GM12873 (cell line): ENCODE data around the gene NDUFAF8.

ENCODE experiments used
- TF ChIP-seq, protein P1 (sequence below): IDR thresholded peaks from 2 replicates; pipeline ENCODE4 v1.5.1; 2012; ENCODE audit warnings: low read depth, mild to moderate bottlenecking, moderate library complexity, low read length, control low read depth; ENCODE audit not compliant: insufficient read depth; ENCODE audit errors: missing control alignments

Gene NDUFAF8

DNA sequence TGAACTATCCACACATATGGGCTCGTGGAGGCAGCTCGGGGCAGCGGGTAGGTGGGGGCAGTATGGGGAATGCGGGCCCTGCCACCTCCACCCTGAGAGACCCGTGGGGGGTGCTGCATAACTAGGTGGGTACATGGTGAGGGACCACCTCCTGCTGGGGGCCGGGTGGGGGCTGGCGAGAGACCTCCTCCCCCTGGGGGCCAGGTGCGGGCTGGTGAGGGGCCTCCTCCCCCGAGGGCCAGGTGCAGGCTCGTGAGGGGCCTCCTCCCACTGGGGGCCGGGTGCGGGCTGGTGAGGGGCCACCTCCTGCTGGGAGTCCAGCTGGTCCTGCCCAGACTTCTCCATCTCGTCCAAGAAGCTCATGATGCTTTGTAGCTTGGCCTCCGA, 41.7 kb upstream of the NDUFAF8 start:
- TF ChIP-seq, protein P1, sequence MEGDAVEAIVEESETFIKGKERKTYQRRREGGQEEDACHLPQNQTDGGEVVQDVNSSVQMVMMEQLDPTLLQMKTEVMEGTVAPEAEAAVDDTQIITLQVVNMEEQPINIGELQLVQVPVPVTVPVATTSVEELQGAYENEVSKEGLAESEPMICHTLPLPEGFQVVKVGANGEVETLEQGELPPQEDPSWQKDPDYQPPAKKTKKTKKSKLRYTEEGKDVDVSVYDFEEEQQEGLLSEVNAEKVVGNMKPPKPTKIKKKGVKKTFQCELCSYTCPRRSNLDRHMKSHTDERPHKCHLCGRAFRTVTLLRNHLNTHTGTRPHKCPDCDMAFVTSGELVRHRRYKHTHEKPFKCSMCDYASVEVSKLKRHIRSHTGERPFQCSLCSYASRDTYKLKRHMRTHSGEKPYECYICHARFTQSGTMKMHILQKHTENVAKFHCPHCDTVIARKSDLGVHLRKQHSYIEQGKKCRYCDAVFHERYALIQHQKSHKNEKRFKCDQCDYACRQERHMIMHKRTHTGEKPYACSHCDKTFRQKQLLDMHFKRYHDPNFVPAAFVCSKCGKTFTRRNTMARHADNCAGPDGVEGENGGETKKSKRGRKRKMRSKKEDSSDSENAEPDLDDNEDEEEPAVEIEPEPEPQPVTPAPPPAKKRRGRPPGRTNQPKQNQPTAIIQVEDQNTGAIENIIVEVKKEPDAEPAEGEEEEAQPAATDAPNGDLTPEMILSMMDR: no peak

DNA sequence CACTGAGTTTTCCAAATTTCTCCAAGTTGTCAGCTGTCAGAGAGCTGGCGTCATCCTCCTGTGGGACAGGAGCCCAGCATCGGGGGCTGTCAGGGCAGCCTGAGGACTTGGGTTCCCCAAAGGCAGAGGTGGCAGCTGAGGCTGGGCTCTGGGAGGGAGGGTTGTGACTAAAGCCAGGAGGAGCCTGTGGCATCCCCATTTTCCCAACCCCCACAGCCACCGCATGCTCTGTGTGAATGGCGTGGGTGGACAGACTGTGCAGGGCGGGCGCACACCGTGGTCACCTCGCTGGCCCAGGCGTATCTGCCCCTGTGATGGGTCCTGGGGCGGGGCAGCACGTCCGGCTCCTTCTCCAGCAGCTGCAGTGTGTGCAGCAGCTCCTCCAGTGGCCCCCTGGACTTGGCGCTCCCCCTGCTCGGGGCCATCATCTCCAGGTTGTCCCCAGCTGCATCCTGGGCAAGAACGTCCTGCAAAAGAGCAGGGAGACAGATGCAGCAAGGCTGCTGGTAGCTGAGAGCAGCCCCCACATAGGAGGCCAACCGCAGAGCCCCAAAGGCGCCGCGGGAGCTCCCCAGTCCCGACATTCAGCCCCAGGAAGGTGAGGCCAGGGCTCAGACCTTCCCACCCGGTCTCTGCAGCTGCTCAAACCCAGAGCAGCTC, 41.2 kb upstream of the NDUFAF8 start:
- TF ChIP-seq, protein P1: no peak

- TF ChIP-seq, protein P1: no peak
These were observed 40.2 kb upstream of the NDUFAF8 start for GRCh38 chr17:81198826-81199481.

DNA sequence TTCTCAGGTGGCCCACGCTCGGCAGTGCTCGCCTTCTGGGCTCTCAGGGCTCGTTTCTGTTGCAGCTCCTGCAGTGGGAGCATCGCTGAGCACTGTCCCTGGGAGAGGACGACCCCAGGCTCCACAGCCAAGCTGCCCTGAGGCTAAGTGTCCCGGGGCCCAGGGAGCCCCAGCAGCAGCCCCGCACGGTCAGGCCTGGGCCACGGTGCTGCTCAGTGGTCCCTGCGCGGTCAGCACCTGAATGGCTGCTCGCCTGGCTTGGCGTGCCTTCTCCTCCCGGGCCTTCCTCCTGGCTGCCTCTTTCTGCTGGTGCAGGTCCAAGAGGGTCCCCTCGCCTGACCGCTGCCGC, 39.7 kb upstream of the NDUFAF8 start:
- TF ChIP-seq, protein P1: no peak

DNA sequence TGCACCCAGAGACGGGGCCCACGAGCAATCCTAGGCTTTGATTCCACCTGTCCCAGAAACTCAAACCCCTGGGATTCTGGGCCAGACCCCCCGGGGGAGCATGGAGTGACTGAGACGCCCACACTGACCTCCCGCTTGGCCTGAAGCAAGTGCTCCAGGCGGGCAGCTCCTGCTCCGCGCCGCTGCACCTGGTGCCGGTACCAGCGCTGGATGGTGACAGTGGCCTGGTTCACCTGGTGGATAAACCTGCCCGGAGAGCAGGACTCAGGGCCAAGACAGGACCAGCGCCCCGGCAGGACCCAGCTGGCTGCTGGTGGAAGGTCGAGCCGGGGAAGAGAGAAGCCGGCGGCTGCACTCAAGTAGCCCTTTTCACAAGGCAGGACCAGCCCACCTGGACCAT, 38.9 kb upstream of the NDUFAF8 start:
- TF ChIP-seq, protein P1: no peak

- TF ChIP-seq, protein P1: peak; percentile 59
These were observed 38.2 kb upstream of the NDUFAF8 start for GRCh38 chr17:81200695-81201580.

- TF ChIP-seq, protein P1: no peak
These were observed 36.8 kb upstream of the NDUFAF8 start for GRCh38 chr17:81202318-81202717.
